Central memory CD4-positive, alpha-beta T cell (primary cell): ENCODE measurements around the gene YPEL4.

Experiments used
- DNase-seq: peaks from one replicate; pipeline ENCODE4 v3.0.0; 2022

YPEL4 gene

GRCh38 chr11:57648801-57649735, 644 bp downstream of the YPEL4 start:
- DNase-seq, result no peak

- DNase-seq, result no peak
Measured at GRCh38 chr11:57647960-57648800, 1.5 kb downstream of the YPEL4 start.

- no peak for DNase-seq
Measured at GRCh38 chr11:57647372-57647771, 2.3 kb downstream of the YPEL4 start.

GRCh38 chr11:57646799-57647303, 2.9 kb downstream of the YPEL4 start:
- no peak for DNase-seq

- no peak for DNase-seq
Measured at GRCh38 chr11:57646194-57646798, 3.4 kb downstream of the YPEL4 start.

GRCh38 chr11:57645689-57646085, 4.0 kb downstream of the YPEL4 start:
- DNase-seq, result no peak

GRCh38 chr11:57644748-57645688, 4.7 kb downstream of the YPEL4 start:
- peak; percentile 83 for DNase-seq

GRCh38 chr11:57643802-57644201, 5.9 kb downstream of the YPEL4 start:
- DNase-seq, result no peak

GRCh38 chr11:57641011-57641807, 8.5 kb downstream of the YPEL4 start:
- no peak for DNase-seq

- DNase-seq, result no peak
Measured at GRCh38 chr11:57640068-57640800, 9.5 kb downstream of the YPEL4 start.

GRCh38 chr11:57639321-57640067, 10.2 kb downstream of the YPEL4 start:
- DNase-seq, result no peak

GRCh38 chr11:57638811-57639320, 10.8 kb downstream of the YPEL4 start:
- no peak for DNase-seq

GRCh38 chr11:57638005-57638781, 11.5 kb downstream of the YPEL4 start:
- no peak for DNase-seq

GRCh38 chr11:57637626-57638004, 12.1 kb downstream of the YPEL4 start:
- no peak for DNase-seq

GRCh38 chr11:57635246-57635645, 14.5 kb downstream of the YPEL4 start:
- DNase-seq, result no peak

GRCh38 chr11:57634311-57634710, 15.4 kb downstream of the YPEL4 start:
- DNase-seq, result no peak

- DNase-seq, result no peak
Measured at GRCh38 chr11:57633394-57634070, 16.2 kb downstream of the YPEL4 start.

- no peak for DNase-seq
Measured at GRCh38 chr11:57632116-57632515, 17.6 kb downstream of the YPEL4 start.
